ENCODE data around the gene TACSTD2.

DNA sequence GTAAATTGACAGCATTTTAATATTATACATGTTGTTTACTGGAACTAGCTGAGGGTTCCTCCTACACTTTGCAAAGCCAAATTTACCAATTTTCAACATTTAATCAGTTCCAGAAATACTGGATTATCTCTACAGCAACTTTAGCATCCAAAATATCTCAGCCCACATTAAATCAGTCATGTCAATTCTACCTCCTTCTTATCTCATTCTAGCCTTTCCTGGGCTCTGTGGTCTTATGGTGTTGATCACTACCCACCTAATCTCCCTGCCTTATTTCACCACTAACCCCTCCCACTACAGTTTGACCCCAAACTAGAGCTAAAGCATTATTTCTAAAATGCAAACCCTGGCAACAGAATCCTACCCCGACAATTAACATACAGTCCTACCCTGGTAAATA is 33.8 kb downstream of the TACSTD2 start:
- TF ChIP-seq, protein P1, sequence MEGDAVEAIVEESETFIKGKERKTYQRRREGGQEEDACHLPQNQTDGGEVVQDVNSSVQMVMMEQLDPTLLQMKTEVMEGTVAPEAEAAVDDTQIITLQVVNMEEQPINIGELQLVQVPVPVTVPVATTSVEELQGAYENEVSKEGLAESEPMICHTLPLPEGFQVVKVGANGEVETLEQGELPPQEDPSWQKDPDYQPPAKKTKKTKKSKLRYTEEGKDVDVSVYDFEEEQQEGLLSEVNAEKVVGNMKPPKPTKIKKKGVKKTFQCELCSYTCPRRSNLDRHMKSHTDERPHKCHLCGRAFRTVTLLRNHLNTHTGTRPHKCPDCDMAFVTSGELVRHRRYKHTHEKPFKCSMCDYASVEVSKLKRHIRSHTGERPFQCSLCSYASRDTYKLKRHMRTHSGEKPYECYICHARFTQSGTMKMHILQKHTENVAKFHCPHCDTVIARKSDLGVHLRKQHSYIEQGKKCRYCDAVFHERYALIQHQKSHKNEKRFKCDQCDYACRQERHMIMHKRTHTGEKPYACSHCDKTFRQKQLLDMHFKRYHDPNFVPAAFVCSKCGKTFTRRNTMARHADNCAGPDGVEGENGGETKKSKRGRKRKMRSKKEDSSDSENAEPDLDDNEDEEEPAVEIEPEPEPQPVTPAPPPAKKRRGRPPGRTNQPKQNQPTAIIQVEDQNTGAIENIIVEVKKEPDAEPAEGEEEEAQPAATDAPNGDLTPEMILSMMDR (IDR thresholded peaks at IDR 0.05 in 2 of 3, conservative IDR thresholded peaks at IDR 0.05 in 1 of 3; ENCODE audit: borderline replicate concordance in 1 of 3, insufficient read depth in 1 of 3, low read depth in 2 of 3, low read length in 2 of 3), result no peak
- TF ChIP-seq EZH2 (IDR thresholded peaks at IDR 0.05) (no peak), POLR2AphosphoS5 (IDR thresholded peaks at IDR 0.05; ENCODE audit: low read depth, low read length) (no peak), POLR2A (IDR thresholded peaks at IDR 0.05; ENCODE audit: borderline replicate concordance, extremely low read depth, insufficient read depth, insufficient read length) (no peak), SIN3A (IDR thresholded peaks at IDR 0.05; ENCODE audit: low read depth) (no peak), JUND (IDR thresholded peaks at IDR 0.05) (no peak), RAD21 (IDR thresholded peaks at IDR 0.05; ENCODE audit: low read depth) (no peak), CBX3 (IDR thresholded peaks at IDR 0.05; ENCODE audit: low read depth) (no peak), TCF7L2 (IDR thresholded peaks at IDR 0.05; ENCODE audit: borderline replicate concordance, extremely low read depth, insufficient read depth, insufficient read length) (no peak)
- TF ChIP-seq, protein P2, sequence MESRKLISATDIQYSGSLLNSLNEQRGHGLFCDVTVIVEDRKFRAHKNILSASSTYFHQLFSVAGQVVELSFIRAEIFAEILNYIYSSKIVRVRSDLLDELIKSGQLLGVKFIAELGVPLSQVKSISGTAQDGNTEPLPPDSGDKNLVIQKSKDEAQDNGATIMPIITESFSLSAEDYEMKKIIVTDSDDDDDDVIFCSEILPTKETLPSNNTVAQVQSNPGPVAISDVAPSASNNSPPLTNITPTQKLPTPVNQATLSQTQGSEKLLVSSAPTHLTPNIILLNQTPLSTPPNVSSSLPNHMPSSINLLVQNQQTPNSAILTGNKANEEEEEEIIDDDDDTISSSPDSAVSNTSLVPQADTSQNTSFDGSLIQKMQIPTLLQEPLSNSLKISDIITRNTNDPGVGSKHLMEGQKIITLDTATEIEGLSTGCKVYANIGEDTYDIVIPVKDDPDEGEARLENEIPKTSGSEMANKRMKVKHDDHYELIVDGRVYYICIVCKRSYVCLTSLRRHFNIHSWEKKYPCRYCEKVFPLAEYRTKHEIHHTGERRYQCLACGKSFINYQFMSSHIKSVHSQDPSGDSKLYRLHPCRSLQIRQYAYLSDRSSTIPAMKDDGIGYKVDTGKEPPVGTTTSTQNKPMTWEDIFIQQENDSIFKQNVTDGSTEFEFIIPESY (IDR thresholded peaks at IDR 0.05; ENCODE audit: extremely low read depth, insufficient replicate concordance, low read length), result no peak
- TF ChIP-seq, protein P3, sequence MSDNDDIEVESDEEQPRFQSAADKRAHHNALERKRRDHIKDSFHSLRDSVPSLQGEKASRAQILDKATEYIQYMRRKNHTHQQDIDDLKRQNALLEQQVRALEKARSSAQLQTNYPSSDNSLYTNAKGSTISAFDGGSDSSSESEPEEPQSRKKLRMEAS (IDR thresholded peaks at IDR 0.05), result no peak
- TF ChIP-seq, protein P4, sequence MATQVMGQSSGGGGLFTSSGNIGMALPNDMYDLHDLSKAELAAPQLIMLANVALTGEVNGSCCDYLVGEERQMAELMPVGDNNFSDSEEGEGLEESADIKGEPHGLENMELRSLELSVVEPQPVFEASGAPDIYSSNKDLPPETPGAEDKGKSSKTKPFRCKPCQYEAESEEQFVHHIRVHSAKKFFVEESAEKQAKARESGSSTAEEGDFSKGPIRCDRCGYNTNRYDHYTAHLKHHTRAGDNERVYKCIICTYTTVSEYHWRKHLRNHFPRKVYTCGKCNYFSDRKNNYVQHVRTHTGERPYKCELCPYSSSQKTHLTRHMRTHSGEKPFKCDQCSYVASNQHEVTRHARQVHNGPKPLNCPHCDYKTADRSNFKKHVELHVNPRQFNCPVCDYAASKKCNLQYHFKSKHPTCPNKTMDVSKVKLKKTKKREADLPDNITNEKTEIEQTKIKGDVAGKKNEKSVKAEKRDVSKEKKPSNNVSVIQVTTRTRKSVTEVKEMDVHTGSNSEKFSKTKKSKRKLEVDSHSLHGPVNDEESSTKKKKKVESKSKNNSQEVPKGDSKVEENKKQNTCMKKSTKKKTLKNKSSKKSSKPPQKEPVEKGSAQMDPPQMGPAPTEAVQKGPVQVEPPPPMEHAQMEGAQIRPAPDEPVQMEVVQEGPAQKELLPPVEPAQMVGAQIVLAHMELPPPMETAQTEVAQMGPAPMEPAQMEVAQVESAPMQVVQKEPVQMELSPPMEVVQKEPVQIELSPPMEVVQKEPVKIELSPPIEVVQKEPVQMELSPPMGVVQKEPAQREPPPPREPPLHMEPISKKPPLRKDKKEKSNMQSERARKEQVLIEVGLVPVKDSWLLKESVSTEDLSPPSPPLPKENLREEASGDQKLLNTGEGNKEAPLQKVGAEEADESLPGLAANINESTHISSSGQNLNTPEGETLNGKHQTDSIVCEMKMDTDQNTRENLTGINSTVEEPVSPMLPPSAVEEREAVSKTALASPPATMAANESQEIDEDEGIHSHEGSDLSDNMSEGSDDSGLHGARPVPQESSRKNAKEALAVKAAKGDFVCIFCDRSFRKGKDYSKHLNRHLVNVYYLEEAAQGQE (IDR thresholded peaks at IDR 0.05; ENCODE audit: low read depth), result no peak
